Right atrium auricular region (tissue), 2 donors: Measurements from ENCODE around the gene LMAN2L. TPM values are rescaled to one million over a fixed set of nuclear protein-coding genes. Genes with fewer than 3 reads are reported as not detected.

Experiments used
- DNase-seq: peaks from one replicate; pipeline ENCODE4 v3.0.0-alpha.2; 2019; ENCODE audit warnings: low spot score
- H3K27ac ChIP-seq, 2 donors: fragments of 200-600 bp; sonication (generic); 1 replicate in 1 of 2; 2 replicates in 1 of 2; pipeline ENCODE4 v1.5.1; 2016 to 2019
- H3K27me3 ChIP-seq, 2 donors: fragments of 200-600 bp; sonication (generic); one replicate each; pipeline versions ENCODE4 v1.5.1 to v1.6.0; 2017 to 2019
- H3K36me3 ChIP-seq: fragments of 200-600 bp; sonication (generic); one replicate; pipeline ENCODE4 v1.5.1; 2016
- H3K4me1 ChIP-seq, 2 donors: fragments of 200-600 bp; sonication (generic); one replicate each; pipeline versions ENCODE4 v1.5.1 to v1.6.0; 2017 to 2019
- H3K4me3 ChIP-seq, 2 donors: fragments of 200-600 bp; sonication (generic); 1 replicate in 1 of 2; 2 replicates in 1 of 2; pipeline ENCODE4 v1.5.1; 2017 to 2019; ENCODE audit warnings: mild to moderate bottlenecking in 1 of 2, moderate library complexity in 1 of 2
- H3K9me3 ChIP-seq, 2 donors: fragments of 200-600 bp; sonication (generic); one replicate each; pipeline ENCODE4 v1.5.1; 2019
- CTCF ChIP-seq, 2 donors: fragments of 200-600 bp; sonication (generic); IDR thresholded peaks; one replicate each; pipeline ENCODE4 v1.5.1; 2019; ENCODE audit warnings: antibody characterized with exemption in 2 of 2
- total RNA-seq, 2 donors: library from RNA; depleted of rRNA; stranded (reverse); fragments of >200 nt; gene quantifications; one replicate each; pipeline ENCODE4 v1.1.0, GENCODE V29; 2016

Gene LMAN2L
- total RNA-seq, 2 donors from 2014 or later, result 13.6 to 15.6 TPM

- Histone ChIP-seq H3K4me1 (peaks cover 0 to 20% of the 10 kb centered on the region in 2 donors), H3K4me3 (no peak overlapping the region), H3K27me3 (no peaks in the 10 kb centered on the region), H3K27ac (no peak overlapping the region), H3K36me3 (no peaks in the 10 kb centered on the region), H3K9me3 (no peaks in the 10 kb centered on the region)
- TF ChIP-seq CTCF (IDR thresholded peaks at IDR 0.05), result no peak
- no peak for DNase-seq
Observed at GRCh38 chr2:96757477-96757860, 17.6 kb upstream of the LMAN2L start.

GRCh38 chr2:96756788-96757476 lies 17.1 kb upstream of the LMAN2L start:
- Histone ChIP-seq H3K4me1 (peaks cover 0 to 15% of the 10 kb centered on the region in 2 donors), H3K27me3 (no peaks in the 10 kb centered on the region), H3K4me3 (no peak overlapping the region), H3K27ac (no peak overlapping the region), H3K36me3 (no peaks in the 10 kb centered on the region), H3K9me3 (no peaks in the 10 kb centered on the region)
- no peak for DNase-seq
- no peak for TF ChIP-seq CTCF (IDR thresholded peaks at IDR 0.05)

- Histone ChIP-seq H3K9me3 (no peaks in the 10 kb centered on the region), H3K27ac (no peak overlapping the region), H3K27me3 (no peaks in the 10 kb centered on the region), H3K4me3 (no peak overlapping the region), H3K36me3 (no peaks in the 10 kb centered on the region), H3K4me1 (no peaks in the 10 kb centered on the region)
- no peak for DNase-seq
- no peak for TF ChIP-seq CTCF (IDR thresholded peaks at IDR 0.05)
Observed at GRCh38 chr2:96754317-96754716, 14.5 kb upstream of the LMAN2L start.

DNA sequence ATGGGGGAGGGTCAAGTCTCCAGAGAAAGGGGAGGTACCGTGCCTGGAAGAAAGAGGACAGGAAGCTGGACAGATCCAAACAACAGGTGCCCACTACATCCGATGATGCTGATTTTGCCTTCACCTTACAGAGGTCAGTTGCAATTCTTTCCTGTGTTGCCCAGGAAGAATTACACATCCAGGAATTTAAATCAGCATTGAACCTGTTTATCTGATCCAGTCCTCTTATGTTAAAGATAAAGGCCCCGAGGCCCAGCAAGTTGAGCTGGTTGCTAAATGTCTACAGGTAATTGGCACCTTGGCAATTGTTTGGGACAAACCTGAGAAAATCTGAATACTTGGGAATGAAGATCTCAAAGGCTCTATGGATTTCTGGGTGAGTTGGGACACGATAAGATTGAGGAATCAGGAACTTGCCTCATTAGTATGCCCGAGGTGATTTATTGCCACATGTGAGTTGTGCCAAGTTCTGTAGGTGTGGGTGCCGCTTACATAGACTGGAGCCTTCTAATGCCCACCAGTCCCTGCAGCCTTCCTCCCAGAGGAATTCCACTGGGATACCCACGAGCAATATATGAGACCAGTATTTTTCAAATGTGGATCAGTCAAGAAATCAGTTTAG lies 13.9 kb upstream of the LMAN2L start:
- no peak for TF ChIP-seq CTCF (IDR thresholded peaks at IDR 0.05)
- H3K27ac ChIP-seq, result no peak overlapping the region
- H3K27me3 ChIP-seq, result no peaks in the 10 kb centered on the region
- H3K9me3 ChIP-seq, result no peaks in the 10 kb centered on the region
- no peak overlapping the region for H3K4me3 ChIP-seq
- no peaks in the 10 kb centered on the region for H3K4me1 ChIP-seq
- H3K36me3 ChIP-seq, result no peaks in the 10 kb centered on the region
- no peak for DNase-seq

DNA sequence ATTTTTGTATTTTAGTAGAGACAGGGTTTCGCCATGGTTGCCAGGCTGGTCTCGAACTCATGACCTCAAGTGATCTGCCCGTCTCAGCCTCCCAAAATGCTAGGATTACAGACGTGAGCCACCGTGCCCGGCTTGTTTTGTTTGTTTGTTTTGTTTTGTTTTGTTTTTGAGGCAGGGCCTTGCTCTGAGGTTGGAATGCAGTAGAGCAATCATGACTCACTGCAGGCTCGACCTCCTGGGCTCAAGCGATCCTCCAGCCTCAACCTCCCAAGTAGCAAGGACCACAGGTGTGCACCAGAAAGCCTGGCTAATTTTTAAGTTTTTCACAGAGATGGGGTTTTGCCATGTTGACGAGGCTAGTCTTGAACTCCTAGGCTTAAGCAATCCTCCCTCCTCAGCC lies 11.9 kb upstream of the LMAN2L start:
- H3K27ac ChIP-seq, result no peak overlapping the region
- TF ChIP-seq CTCF (IDR thresholded peaks at IDR 0.05), result no peak
- no peaks in the 10 kb centered on the region for H3K36me3 ChIP-seq
- H3K27me3 ChIP-seq, result no peaks in the 10 kb centered on the region
- no peaks in the 10 kb centered on the region for H3K9me3 ChIP-seq
- no peak for DNase-seq
- H3K4me3 ChIP-seq, result no peak overlapping the region
- H3K4me1 ChIP-seq, result peaks cover 0 to 9% of the 10 kb centered on the region in 2 donors
